Measurements from ENCODE around the gene TLL2.

TLL2 gene

GRCh38 chr10:96420228-96421009, 93.3 kb downstream of the TLL2 start:
- TF ChIP-seq POU2F2 (IDR thresholded peaks at IDR 0.05; ENCODE audit: low read depth, low read length) (no peak), SPI1 (IDR thresholded peaks at IDR 0.05; ENCODE audit: low read depth, low read length) (no peak), POLR2A (IDR thresholded peaks at IDR 0.05; ENCODE audit: low read depth, low read length) (no peak), PAX5 (IDR thresholded peaks at IDR 0.05; ENCODE audit: insufficient read depth, low read length, severe bottlenecking) (no peak), TAF1 (IDR thresholded peaks at IDR 0.05; ENCODE audit: low read depth, low read length) (no peak), POLR2AphosphoS5 (IDR thresholded peaks at IDR 0.05; ENCODE audit: low read depth, low read length) (no peak)
- no peak for FAIRE-seq

GRCh38 chr10:96419351-96419750, 94.4 kb downstream of the TLL2 start:
- no peak for TF ChIP-seq POU2F2 (IDR thresholded peaks at IDR 0.05; ENCODE audit: low read depth, low read length)
- TF ChIP-seq TAF1 (IDR thresholded peaks at IDR 0.05; ENCODE audit: low read depth, low read length) = no peak
- TF ChIP-seq SPI1 (IDR thresholded peaks at IDR 0.05; ENCODE audit: low read depth, low read length) = no peak
- TF ChIP-seq PAX5 (IDR thresholded peaks at IDR 0.05; ENCODE audit: insufficient read depth, low read length, severe bottlenecking) = no peak
- TF ChIP-seq POLR2AphosphoS5 (IDR thresholded peaks at IDR 0.05; ENCODE audit: low read depth, low read length) = no peak
- no peak for TF ChIP-seq POLR2A (IDR thresholded peaks at IDR 0.05; ENCODE audit: low read depth, low read length)
- FAIRE-seq (no peak), DNase-seq (ENCODE audit: insufficient read length, low spot score) (no peak)

More at GRCh38 chr10:96420228-96421009, 93.3 kb downstream of the TLL2 start:
- DNase-seq (ENCODE audit: insufficient read length, low spot score) = no peak

GRCh38 chr10:96418582-96418981, 95.1 kb downstream of the TLL2 start:
- DNase-seq (ENCODE audit: insufficient read length, low spot score) (no peak), FAIRE-seq (no peak)
- TF ChIP-seq PAX5 (IDR thresholded peaks at IDR 0.05; ENCODE audit: insufficient read depth, low read length, severe bottlenecking) = no peak
- TF ChIP-seq SPI1 (IDR thresholded peaks at IDR 0.05; ENCODE audit: low read depth, low read length) = no peak
- no peak for TF ChIP-seq POLR2AphosphoS5 (IDR thresholded peaks at IDR 0.05; ENCODE audit: low read depth, low read length)
- no peak for TF ChIP-seq POLR2A (IDR thresholded peaks at IDR 0.05; ENCODE audit: low read depth, low read length)

- no peak for TF ChIP-seq PAX5 (IDR thresholded peaks at IDR 0.05; ENCODE audit: insufficient read depth, low read length, severe bottlenecking)
- no peak for TF ChIP-seq TAF1 (IDR thresholded peaks at IDR 0.05; ENCODE audit: low read depth, low read length)
- TF ChIP-seq POLR2AphosphoS5 (IDR thresholded peaks at IDR 0.05; ENCODE audit: low read depth, low read length) = no peak
- TF ChIP-seq POLR2A (IDR thresholded peaks at IDR 0.05; ENCODE audit: low read depth, low read length) = no peak
- no peak for TF ChIP-seq SPI1 (IDR thresholded peaks at IDR 0.05; ENCODE audit: low read depth, low read length)
- TF ChIP-seq POU2F2 (IDR thresholded peaks at IDR 0.05; ENCODE audit: low read depth, low read length) = no peak
- FAIRE-seq (no peak), DNase-seq (ENCODE audit: insufficient read length, low spot score) (no peak)
Observed at GRCh38 chr10:96417441-96417840, 96.3 kb downstream of the TLL2 start.

- FAIRE-seq (no peak), DNase-seq (ENCODE audit: insufficient read length, low spot score) (no peak)
- no peak for TF ChIP-seq POLR2A (IDR thresholded peaks at IDR 0.05; ENCODE audit: low read depth, low read length)
- no peak for TF ChIP-seq POU2F2 (IDR thresholded peaks at IDR 0.05; ENCODE audit: low read depth, low read length)
- TF ChIP-seq PAX5 (IDR thresholded peaks at IDR 0.05; ENCODE audit: insufficient read depth, low read length, severe bottlenecking) = no peak
- TF ChIP-seq POLR2AphosphoS5 (IDR thresholded peaks at IDR 0.05; ENCODE audit: low read depth, low read length) = no peak
- TF ChIP-seq TAF1 (IDR thresholded peaks at IDR 0.05; ENCODE audit: low read depth, low read length) = no peak
- no peak for TF ChIP-seq SPI1 (IDR thresholded peaks at IDR 0.05; ENCODE audit: low read depth, low read length)
Observed at GRCh38 chr10:96416643-96417042, 97.1 kb downstream of the TLL2 start.

- DNase-seq (ENCODE audit: insufficient read length, low spot score) = no peak
- FAIRE-seq = no peak
- no peak for TF ChIP-seq SPI1 (IDR thresholded peaks at IDR 0.05; ENCODE audit: low read depth, low read length)
- no peak for TF ChIP-seq POLR2A (IDR thresholded peaks at IDR 0.05; ENCODE audit: low read depth, low read length)
- TF ChIP-seq PAX5 (IDR thresholded peaks at IDR 0.05; ENCODE audit: insufficient read depth, low read length, severe bottlenecking) = no peak
- TF ChIP-seq TAF1 (IDR thresholded peaks at IDR 0.05; ENCODE audit: low read depth, low read length) = no peak
- TF ChIP-seq POU2F2 (IDR thresholded peaks at IDR 0.05; ENCODE audit: low read depth, low read length) = no peak
- no peak for TF ChIP-seq POLR2AphosphoS5 (IDR thresholded peaks at IDR 0.05; ENCODE audit: low read depth, low read length)
Observed at GRCh38 chr10:96415891-96416554, 97.7 kb downstream of the TLL2 start.

- TF ChIP-seq POLR2AphosphoS5 (IDR thresholded peaks at IDR 0.05; ENCODE audit: low read depth, low read length) (no peak), POLR2A (IDR thresholded peaks at IDR 0.05; ENCODE audit: low read depth, low read length) (no peak), TAF1 (IDR thresholded peaks at IDR 0.05; ENCODE audit: low read depth, low read length) (no peak), POU2F2 (IDR thresholded peaks at IDR 0.05; ENCODE audit: low read depth, low read length) (no peak), PAX5 (IDR thresholded peaks at IDR 0.05; ENCODE audit: insufficient read depth, low read length, severe bottlenecking) (no peak), SPI1 (IDR thresholded peaks at IDR 0.05; ENCODE audit: low read depth, low read length) (no peak)
- DNase-seq (ENCODE audit: insufficient read length, low spot score) = no peak
- no peak for FAIRE-seq
Observed at GRCh38 chr10:96415150-96415890, 98.4 kb downstream of the TLL2 start.

- TF ChIP-seq POLR2AphosphoS5 (IDR thresholded peaks at IDR 0.05; ENCODE audit: low read depth, low read length) (no peak), TAF1 (IDR thresholded peaks at IDR 0.05; ENCODE audit: low read depth, low read length) (no peak), POLR2A (IDR thresholded peaks at IDR 0.05; ENCODE audit: low read depth, low read length) (no peak), PAX5 (IDR thresholded peaks at IDR 0.05; ENCODE audit: insufficient read depth, low read length, severe bottlenecking) (no peak), SPI1 (IDR thresholded peaks at IDR 0.05; ENCODE audit: low read depth, low read length) (no peak), POU2F2 (IDR thresholded peaks at IDR 0.05; ENCODE audit: low read depth, low read length) (no peak)
- FAIRE-seq (no peak), DNase-seq (ENCODE audit: insufficient read length, low spot score) (no peak)
Observed at GRCh38 chr10:96414303-96414702, 99.4 kb downstream of the TLL2 start.
